Hematopoietic multipotent progenitor cell (in vitro differentiated cells): ENCODE results near the gene HOXB1. TPM values are rescaled to one million over a fixed set of nuclear protein-coding genes. Genes with fewer than 3 reads are reported as not detected.

ENCODE experiments used
- DNase-seq, 3 donors: peaks; one replicate each; pipeline ENCODE4 v3.0.0-alpha.2; 2011 to 2015; ENCODE audit warnings: low read depth in 2 of 3, low spot score in 2 of 3
- total RNA-seq: library from RNA; depleted of rRNA; stranded (reverse); fragments of >200 nt; gene quantifications from one replicate; pipeline ENCODE4 v1.2.3, GENCODE V29; 2012

Gene HOXB1
- total RNA-seq, 1 donor, result not detected

DNA sequence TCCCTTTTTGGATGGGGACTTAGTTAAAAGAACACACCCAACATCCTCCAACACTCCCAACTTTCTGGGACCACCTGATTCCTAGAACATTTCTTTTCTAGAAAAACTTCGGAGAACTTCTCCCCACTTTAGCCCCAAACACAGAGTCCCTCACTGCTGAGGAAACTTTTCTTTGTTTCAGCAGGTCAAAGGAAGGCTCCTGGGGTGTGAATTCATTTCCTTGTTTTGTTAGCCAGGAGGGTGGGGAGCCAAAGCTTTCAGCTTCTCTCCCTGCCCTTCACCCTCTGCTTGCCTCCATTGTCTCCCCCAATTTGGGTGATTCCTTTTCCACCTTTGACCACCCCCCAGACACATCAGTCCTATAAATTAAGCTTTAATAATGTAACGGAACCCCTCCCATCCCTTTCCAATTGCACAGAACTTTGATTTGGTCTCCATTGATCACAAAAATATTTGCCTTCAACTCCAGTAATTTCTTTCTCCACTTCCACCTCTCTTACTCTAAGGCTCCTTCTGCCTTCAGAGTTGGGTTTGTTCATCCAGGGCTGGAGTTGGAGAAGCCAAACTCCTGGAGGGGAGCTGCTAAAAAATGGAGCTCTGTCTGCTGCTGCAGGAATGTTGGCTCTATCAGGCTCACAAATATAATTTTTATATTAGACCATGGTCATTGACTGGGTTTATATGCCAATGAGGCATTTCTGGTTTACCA, 37.0 kb upstream of the HOXB1 start:
- DNase-seq, result no peak

GRCh38 chr17:48567209-48567608, 36.4 kb upstream of the HOXB1 start:
- DNase-seq, result no peak

DNA sequence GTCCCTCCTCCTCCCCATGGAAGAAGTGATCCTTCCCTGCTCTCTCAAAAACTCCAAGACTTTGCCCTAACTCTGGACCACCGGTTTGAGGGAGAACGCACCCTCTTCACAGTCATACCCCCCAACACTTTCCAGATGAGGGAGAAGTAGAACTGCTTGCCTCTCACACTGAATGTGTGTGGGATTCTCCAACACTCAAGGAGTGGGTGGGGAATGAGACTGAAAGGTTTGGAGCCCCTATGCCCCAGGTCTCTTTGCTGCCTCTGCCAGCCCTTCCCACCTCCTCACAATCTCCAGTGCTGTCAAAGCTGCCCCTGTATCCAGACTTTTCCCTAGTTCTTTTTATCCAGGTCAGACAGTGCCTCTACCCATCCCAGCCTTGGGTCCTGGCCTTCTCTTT, 35.9 kb upstream of the HOXB1 start:
- no peak for DNase-seq

DNA sequence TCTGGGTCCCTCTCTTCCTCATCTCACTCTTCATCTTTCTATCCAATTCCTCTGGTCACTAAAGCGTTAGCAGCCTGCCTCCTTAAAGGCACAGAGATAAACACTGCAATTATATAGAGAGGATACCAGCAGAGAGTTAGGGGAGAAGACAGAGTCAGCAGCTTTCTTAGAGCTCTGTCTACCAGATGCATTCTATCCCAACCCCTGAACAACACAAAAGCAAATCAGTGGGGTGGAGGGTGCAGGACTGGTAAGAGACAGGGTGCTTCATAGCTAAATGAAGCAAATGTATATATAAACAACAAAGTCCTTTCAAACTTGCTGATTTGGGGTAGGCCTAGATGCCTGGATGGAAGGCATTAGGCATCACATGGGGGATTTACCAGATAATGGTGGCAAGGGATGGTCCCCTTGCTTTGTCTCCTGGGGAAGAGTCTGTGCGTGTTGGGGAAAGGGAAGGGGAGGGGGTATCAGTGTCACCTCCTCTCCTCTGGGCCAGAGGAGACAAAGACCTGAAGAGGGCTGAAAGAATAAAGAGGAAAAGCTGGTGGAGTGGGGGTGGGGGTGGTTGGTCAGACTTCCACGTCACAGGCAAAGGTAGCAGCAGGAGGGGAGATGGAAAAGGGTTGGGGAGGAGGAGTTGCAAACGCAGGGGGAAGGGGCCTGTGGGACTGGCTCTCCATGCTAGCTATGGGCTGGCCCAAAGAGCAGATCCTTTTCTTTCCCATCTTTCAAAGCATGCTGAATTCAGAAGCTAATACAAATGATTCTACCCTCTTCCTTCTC, 35.3 kb upstream of the HOXB1 start:
- DNase-seq, result no peak

- no peak for DNase-seq
These were observed 34.3 kb upstream of the HOXB1 start for GRCh38 chr17:48565022-48565554.

DNA sequence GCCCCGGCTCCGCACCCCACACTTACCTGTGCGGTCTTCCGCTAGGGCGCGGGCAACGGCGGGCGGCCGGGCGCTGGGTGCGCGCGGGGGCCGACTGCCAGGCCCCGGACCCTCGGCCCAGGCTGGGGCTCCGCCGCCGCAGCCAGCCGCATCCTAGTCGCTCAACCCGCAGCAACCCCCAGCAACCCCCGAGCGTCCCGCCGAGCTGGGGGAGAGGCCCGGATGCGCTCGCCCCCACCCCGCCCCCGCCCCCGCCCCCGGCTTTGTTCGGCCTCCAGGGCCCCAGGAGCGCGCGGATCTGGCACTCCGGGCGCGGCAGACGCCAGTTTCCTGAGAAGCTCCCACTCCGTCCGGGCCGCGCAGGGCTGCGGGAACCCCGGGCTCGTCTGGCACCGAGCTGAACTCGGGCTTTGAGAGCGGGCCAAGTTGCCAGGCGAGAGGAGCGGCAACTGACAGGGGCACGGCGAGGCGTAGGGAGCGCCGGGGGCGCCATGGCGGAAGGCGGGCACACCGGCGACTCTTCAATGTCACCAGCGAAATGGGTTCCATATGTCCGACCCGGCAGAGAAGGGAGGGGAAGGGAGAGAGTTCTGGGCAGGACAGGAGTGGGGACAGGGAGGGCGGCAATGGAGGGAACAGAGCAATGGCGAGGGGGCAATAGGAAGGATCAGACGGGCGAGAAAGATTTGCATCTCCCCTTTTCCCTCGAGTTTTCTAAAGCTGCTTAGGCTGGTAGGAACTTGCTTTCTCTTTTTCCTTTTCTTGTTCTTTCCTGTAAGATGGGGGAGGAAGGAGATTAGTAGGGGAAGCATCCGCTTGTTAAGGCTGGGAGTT, 33.6 kb upstream of the HOXB1 start:
- no peak for DNase-seq

DNA sequence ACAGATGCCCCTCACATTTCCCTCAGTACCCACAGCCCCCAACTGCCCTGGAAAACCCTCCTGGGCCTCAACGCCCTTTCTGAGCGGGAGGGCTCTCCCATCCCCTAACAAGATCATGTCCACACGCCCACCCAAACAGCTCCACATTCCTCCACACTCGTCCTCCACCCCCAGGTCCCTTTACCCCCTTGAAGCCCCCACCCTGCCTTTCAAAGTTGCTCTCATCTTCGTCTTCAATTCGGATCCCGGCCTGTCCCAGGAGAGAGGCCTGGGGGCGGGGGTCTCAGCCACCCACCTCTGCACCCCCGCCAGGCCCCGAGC, 33.0 kb upstream of the HOXB1 start:
- no peak for DNase-seq

DNA sequence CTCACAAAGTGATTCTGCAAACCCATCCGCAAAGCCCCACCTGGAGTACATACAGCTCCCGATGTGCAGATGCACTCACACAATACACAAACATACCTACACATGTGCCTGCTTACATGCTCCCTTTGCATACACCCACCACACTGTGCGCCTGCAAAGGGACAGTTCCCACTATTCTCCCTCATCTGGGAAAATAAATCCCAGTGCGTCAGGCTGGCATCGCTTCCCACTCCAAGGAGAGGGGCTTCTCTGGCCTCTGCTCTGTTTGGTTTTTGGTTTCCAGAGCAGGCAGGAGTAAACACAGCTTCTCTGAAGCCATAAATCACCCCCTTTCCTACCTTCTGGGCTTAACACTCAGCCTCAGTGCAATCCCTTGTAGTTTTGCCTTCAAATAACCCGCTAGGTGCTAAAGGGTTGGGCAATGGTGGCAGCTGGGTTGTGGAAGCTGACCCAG, 32.6 kb upstream of the HOXB1 start:
- no peak for DNase-seq

DNA sequence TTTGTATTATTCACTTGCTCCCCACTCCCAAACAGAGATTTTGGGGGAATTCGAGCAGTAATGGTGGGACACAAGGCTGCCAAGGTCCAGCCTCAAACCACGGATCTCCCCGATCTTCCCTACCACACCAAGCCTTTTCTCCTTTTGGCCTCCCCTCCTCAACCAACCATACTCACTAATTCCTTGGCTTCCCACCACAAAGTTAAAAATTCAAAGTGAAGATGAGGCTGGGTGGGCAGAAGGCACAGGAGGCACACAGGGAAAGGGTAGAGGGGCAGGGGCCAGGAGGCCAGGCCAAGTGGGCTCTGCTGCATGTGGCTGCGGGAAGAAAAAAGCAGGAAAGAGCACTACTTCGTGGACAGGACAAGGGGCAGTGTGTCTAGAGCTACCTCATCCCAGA, 32.1 kb upstream of the HOXB1 start:
- no peak for DNase-seq

GRCh38 chr17:48561884-48562810, 31.3 kb upstream of the HOXB1 start:
- DNase-seq, result peak in 1 of 3 donors; percentile 68

DNA sequence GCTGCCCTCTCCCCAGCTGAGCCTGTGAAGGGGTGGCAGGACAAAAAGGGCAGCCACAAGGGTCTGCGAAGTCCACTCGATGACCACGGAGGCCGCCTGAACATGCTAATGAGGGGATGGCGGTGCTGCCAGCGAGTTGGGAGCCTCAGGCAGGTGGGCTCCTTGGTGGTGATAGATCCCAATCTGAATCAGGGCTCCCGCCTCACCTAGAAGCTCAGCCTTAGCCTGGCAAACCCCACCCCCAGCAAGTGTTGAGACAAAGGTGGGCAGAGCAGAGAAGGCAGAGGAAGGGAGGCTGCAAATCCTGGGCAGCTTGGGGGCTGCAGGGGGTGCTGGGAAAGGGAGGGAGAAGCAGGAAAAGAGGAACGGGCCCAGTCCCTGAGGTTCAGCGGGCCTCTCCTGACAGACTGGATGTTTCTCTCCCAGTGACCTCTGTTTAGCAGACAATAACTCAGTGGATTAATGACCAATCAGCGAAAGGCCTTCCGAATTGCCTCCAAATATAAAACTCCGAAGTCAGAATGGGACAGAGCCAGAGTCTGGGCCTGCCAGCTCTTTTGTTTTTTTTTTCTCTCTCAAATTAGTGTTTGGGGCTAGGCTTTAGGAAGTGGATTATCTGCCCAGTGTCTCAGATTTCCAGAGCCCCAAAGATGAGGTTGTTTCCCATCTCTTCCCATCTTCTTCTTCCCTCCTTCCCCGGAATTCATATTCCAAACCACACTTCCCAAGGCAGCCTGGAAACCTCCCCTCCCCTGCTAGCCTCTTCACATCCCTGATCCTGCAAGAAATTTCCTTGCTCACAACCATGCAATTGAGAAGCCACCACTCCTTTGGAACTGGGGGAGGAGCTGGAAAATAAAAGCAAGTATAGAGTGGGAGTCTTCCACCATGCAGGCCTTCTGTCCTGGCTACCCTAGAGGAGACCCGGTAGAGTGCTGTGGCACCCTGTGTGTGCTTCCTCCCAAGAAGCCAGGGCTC, 29.3 kb upstream of the HOXB1 start:
- DNase-seq, result no peak

GRCh38 chr17:48559122-48559839, 28.5 kb upstream of the HOXB1 start:
- DNase-seq, result no peak

DNA sequence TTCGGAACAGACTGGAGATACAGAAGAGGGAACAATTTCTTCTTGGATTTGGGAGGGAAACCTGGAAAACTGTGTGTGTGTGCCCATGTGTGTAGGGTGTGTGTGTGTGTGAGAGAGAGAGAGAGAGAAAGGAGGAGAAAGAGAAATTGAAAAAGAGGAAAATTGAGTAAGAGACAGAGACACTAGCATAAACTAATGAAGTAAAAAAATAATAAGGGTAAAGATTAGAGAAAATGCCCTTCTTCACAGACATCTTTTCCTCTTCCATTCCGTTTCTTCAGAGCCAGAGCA, 28.0 kb upstream of the HOXB1 start:
- DNase-seq, result no peak

- DNase-seq, result no peak
These were observed 27.4 kb upstream of the HOXB1 start for GRCh38 chr17:48558057-48558830.

GRCh38 chr17:48556576-48557401, 26.0 kb upstream of the HOXB1 start:
- no peak for DNase-seq

GRCh38 chr17:48556229-48556575, 25.4 kb upstream of the HOXB1 start:
- no peak for DNase-seq
